NCI-H526 treated with DMSO at 0.1 percent for 48 hours (cell line): Measurements from ENCODE around the gene LRRN3.

ENCODE experiments used
- DNase-seq: peaks from one replicate; lab custom pipeline; 2025; lab: John Stamatoyannopoulos, UW

The LRRN3 gene

DNA sequence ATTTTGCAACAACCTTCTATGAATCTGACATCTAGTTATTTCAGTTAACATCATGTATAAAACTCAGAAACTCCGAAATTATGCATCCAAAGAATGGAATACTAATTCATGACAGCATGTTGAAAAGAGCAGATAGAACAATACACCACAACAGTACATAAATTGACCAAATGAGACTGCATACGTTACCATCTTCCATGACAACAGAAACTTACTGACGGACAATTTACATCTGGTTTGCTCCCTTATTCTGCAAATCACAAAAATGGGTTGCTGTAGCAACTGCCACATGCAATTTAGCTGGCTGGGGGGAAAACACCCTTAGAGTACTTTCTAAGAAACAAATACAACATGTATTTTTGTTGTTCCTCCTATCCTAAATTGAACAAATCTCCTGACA, 14.3 kb downstream of the LRRN3 start:
- DNase-seq = no peak

DNA sequence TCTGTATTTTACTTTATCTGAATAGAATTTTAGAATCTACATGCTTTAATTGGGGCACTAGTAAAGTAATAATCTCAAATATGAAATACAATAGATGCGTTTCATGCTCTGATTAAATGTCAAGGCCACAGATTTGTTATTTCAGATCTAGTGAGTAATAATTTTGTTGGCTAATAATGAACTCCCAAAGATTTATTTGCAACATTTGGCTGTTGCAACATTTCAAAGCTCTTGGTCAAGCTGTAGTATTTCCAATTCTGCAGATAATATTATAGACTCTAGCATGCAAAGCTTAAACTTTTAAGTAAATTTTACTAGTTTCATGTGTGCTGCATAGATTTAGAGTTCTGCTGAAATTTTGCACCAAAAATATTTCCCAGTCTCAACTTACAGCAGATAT, 16.7 kb downstream of the LRRN3 start:
- DNase-seq = no peak

DNA sequence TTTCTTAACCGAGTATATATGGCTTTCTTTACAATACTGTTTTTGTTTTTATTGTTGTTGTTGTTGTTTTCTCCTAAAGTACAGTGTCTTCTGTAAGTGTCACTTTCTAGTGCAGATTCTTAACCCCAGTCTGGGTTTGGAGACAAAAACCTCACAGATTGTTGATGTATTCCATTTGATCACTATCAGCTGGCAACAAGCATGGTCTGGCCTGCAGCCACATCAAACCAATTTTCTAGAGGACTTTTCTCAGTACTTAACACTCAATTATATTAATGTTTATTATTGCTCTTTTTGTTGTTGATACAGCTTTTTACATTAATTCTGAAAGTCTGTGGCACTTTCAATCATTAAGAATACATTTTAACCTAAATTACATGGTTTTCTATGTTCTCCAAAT, 17.1 kb downstream of the LRRN3 start:
- no peak for DNase-seq

DNA sequence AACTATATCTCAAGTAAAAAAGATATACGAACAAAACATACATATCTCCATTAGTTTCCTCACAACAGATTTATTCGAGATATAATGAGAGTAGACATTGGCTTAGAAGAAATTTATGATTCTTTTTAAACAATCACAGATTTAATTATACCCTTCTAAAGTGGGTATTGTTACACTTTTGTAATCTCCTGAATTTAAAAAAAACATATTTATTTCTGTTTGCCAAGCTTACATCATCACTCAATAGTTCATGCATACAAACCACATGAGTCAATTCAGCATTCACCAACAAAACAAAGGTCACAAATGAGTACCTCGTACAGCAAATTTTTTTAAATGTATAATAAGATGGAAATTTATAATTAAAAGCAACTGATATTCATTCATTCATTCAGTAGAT, 17.6 kb downstream of the LRRN3 start:
- DNase-seq = no peak

DNA sequence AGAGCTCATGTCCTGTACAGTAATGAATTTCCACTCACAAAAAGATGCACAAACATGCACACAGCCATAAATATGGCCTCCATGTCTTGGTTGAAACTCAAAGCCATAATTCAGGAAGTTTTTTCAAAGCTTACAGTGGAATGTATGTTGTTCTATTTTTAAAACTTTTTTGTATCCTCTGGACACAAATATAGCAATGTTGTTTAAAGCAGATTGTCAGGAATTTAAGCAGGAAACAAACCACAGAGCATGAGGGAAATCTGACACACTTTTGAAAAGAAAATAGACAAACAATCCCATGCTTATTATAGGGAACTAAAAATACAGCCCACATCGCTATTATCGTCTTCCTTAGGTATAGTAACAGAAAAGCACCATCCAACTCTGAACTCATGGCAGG, 21.5 kb downstream of the LRRN3 start:
- DNase-seq = no peak

DNA sequence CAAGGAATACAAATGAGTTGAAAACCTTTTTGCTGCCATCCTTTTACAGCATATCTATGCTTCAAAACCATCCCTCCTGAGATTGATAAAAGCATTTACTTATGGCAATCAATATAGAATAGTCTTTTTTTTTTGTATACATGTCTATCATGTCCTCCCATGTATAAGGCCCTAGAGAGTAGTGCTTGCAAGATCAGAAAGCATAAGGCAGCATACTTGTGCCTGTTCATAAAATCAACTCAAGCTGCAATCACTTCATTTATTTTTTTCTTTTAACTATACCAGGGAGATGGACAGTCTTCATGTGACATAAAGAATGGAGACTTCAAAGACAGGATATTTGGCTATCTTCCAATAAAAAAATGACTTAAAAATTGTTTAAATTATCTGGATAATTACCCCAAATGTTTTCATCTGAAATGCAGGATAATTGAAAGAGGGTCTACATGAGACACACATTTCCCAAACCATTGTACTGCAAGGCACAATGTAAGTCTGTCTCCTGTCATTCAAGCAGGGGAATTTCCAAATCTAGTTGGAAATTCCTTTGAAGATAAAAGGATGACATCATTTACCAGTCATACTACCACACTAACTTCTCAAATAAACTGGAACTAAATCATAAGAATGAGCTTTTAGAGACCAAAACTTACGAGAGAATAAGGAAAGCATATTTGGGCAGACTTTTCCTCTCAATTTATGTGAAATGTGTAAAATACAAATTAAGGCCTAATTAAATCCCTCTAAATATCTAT, 22.5 kb downstream of the LRRN3 start:
- DNase-seq = no peak

DNA sequence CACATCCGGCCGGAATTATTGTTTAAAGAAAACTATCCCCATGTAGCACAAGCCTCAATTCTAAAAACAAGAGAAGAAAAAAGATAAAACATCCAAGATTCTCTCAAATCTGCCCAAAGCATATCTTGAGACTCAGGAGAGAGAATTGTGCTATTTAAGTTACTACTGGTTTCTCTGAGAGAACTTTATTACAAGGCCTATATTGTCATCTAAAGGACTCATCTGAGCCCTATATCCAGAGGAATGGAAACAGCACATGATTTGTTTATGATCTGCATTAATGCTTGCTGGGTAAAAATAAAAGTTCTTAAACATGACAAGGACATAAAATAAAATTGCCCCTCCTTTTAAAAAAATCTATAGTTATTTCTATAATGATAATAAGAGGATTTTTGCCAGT, 25.0 kb downstream of the LRRN3 start:
- DNase-seq = no peak

DNA sequence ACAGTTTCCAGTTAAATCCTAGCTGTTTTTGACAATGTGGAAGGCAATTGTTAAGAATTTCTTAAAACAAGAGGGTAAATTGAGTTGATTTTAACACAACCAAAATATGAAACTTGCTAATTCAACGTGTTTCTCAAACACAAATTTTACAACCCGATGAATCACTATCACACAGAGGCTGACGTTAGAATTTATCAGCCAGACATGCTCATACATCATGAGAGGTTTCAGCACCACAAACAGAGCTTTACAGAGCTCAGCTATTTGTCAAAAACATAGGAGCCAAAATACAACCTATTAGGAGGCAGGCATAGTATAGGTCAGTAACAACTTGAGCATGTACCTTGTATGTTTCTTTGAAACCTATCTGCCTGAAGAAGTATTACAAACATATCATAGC, 36.1 kb downstream of the LRRN3 start:
- DNase-seq = peak; percentile 95

DNA sequence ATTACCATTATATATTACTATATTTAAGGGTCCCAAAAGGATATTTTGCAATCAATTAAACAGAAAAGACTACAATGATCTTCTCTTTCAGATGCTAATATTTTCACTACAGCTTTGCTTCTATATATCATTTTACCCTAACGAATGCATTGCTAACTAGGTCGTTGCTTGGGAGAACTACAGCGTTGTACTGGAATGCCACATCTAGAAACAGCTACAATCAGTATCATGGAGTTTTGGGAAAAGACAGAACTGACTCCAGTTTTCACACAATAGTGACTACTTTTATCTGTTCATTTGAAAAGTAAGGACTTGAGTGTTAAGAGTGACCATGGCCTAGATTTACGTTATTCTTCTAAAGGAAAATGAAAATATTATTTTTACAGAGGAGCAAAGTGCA, 38.5 kb downstream of the LRRN3 start:
- DNase-seq = no peak

DNA sequence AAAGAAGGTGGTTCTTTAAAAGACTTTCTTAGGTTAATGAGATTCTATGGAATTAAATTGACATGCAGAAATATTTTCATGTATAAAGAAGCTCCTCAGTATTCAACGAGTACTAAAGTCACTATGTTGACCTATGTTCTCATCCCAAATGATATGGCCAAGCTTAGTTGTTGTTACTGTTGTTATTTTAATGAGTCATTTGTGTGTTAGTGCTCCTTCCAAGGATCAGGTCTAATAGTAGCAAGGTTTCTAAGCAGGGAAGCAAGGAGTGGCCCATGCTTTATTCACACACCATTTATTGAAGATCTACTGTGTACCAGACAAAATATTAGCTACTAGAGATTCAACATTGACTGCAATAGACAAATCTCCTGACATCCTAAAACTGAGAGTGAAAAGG, 41.9 kb downstream of the LRRN3 start:
- no peak for DNase-seq

DNA sequence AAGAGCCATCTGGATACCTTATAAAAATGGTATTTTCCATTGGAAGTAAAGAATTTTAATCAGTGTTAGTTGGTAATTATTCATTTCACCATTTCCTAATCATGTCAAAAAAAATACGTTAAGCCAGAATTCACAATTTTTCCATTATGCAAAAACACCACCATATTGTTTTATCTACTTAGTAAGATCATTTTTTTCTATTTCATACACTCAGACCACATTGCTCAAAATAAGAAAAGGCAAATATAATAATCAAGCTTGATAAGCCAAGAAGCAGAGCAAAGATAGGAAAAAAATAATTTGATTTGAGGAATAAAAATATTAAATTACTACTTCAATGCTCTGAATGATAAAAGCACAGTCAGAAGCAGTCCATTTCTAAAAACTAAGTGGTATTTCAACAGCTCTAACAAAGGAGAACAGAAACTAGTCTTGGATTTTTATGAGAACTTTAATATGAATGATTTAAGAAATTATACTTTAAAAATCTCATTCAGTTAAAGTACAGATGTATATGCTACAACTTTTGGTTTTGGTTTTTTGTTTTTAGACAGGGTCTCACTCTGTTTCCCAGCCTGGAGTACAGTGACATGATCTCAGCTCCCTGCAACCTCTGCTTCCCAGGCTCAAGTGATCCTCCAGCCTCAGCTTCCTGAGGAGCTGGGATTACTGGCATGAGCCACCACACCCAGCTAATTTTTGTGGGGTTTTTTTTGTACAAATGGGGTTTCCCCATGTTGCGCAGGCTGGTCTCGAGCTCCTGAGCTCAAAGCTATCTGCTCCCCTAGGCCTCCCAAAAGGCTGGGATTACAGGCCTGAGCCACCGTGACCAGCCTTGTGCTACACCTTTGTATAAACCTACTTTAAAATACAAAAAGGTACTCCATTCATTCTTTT, 46.6 kb downstream of the LRRN3 start:
- DNase-seq = no peak

DNA sequence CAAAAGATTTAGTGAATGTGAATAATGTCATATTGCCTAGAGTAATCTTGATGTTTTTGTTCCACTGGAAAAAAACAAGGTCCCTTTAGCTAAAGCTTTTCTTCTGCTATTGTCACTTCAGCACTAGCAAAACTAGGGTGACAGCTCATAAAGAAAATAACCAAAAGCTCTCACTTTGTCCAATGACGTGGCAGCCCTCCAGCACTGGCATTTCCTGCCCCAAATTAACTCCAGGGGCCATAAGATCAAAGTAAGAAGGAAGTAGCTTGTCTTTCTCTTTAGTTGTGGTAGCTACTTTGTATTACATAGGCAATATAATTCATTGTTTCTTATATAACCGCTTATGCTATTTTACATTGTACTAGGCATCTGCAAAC, 47.3 kb downstream of the LRRN3 start:
- no peak for DNase-seq

DNA sequence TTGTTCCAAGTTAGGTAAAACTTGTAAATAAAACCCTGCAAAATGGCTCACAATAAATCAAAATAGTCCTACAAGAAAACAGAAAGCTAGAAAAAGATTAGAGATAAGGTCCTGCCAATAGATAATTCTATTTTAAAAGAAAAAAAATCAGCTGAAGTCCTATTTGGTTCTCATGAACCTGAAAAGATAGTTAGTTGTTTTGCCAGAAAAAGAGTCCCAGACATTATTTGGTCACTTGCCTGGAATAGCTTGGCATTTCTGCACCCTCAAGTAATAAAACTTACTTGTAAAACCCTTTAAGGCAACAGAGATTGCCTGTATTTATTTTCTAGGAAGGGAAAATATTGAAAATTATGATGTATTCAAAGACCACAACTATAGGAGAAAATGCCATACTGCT, 47.7 kb downstream of the LRRN3 start:
- no peak for DNase-seq

DNA sequence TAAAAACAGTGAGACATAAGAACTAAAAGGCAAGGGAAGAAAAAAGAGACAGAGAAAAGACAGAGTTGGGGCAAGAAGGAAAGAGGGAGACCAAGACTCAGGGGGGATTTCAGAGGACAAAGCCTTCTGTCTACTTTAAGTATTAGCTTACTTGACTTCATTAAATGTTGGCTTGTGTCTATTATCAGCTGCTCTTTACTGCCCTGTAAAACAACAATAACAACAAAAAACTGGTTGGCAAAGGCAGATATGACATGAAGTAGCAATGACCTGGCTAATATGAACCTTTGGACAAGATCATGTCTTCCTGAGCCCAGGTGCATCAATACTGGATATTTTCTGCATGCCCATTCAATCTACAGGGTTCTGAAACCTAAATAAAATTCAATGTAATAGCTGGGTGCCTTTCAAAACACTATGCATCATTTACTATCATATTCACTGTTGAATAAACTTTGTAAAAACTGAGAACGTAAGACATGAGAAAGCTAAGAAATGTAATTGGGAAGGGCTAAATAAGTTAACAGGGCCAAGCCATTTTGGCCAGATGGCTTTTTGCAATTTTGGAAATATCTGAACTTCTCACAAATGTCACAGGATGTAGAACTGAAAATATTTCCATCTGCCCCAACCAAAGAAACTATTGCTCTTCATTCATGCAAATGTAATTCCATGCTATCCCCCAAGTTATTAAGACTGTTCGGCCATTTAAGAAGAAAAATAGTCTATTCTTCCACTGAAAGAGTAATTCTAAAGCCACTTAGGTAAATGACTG, 49.4 kb downstream of the LRRN3 start:
- DNase-seq = no peak

DNA sequence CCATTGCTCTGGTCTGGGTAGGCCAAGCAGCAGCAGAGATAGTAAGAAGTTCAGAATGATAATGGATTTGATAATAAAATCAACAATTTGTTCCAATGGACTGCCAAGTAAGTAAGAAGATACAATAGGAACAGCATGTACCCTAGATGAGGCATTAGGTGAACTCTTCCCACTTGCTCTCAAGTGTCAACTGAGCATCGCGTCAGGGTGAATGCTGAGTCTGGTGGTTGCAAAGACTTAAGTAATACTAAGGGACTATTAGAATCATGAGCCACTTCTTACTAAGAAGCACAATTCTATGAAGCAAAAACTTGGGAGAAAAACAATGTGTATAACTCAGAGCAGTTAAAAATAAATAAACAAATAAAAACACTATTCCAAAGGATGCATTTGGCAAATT, 54.5 kb downstream of the LRRN3 start:
- DNase-seq = no peak

DNA sequence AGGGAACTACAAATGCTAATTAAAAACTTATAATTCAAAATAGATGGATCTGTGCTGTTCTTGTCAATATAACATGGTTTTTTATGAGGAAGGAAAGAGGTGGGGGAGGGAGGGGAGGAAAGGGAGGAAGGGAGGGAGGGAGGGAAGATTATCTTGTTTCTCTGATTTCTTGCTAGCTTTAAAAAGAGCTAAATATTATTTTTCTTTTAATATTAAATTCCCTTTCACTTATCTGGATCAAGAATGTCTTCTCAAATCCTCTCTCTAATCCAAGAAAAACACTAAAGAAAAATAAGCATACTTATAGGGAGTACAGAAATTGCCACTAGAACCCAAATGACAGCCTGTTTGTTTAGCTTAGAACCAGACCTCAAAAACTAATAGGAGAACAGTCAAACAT, 55.2 kb downstream of the LRRN3 start:
- no peak for DNase-seq

DNA sequence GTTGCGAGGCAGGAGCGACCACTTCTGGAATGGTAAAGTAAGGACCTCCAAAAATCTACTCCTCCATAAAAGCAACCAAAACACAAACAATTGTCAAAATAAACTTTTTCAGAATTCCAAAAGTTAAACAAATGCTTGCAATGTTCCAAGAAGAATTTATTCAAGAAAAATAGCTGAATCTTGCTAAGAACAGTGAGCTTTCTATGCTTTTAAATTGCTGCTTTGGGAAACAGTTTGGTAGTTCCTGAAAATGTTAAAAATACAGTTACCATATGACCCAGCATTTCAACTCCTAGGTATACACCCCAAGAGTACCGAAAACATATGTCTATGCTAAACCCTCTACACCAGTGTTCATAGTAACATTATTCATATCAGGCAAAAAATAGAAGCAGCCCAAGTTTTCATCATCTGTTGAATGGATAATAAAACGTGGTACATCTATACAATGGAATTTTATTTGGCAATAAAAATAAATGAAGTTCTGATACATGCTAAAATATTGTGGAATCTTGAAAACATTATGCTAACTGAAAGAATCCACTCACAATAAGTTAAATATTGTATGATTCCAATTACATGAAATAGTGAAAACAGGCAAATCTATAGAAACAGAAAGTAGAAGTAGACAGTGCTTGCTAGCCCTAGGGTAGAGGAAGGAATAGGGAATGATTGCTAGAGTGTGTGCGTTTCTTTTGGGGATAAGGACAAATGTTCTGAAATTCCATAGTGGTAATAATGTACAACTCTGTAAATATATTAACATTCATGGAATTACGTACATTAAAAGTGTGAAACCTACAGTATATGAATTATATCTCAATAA, 57.0 kb downstream of the LRRN3 start:
- DNase-seq = no peak

DNA sequence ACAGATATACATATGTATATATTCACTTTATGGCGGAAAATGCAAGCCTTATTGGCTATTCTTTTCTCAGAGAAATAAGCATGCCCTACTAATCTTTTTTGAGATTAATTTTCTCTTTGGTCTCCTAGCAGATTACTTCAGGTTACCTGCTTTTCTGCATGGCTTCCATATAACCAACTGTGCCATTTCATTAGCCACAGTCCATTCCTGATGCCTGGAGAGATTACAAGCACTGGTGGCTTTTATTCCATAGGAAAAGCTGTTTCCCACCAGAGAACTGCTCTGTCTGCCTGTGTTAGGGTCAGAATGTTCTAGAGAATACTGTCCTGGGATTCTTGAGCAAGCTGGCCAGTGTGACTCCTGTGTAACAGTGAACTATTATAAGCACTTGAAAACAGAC, 59.8 kb downstream of the LRRN3 start:
- no peak for DNase-seq

DNA sequence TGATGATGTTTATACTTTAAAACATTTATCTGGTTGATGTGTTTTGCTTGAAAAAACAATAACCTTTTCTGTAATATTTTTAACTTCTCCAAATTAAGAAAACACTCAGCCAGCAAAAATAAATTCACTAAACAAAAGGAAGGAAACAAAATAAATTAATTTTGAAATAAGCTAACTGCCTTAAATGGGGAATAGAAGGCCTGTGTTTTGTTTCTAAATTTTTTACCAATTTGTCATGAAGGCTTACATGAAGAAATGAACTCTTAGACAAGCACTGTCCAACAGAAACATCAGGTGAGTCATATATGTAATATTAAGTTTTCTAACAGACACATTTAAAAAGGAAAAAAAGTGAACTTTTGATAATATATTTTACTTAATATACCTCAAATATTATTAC, 68.5 kb downstream of the LRRN3 start:
- DNase-seq = no peak

DNA sequence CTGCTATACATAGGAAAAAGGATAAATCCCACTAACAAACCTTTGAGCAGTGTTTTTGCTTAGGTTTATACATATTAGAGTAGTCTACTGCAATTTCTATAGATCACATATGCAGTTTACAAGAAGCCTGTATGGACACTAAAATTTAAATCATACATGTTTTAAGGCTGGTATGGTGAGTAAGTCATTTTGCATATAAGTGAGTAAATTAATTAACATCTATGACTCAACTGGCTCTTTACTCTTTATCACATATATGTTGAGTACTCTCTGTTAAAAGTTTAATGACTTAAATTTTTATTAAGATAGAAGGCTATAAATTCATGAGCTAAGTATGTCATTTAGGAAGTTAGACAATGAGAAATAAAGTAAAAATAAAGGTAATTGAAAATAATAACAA, 69.4 kb downstream of the LRRN3 start:
- DNase-seq = no peak

DNA sequence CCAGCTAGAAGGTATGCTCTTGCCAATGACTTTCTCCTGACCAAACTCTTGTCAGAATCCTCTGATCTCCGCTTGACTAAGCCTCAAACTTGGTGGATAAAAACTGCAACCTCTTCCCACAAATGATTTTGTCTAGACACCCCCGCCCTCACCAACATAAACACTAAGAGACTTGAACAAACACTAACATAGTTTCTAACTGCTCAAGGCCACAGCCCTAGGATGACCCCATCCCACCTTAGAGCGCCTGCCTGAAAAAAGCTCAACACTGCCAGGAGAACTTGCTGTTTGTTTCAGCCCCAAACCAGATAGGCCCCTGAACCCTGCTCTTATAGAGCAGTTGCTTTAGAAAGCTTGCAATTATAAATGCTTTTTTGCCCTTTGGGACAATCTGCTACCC, 71.8 kb downstream of the LRRN3 start:
- no peak for DNase-seq

DNA sequence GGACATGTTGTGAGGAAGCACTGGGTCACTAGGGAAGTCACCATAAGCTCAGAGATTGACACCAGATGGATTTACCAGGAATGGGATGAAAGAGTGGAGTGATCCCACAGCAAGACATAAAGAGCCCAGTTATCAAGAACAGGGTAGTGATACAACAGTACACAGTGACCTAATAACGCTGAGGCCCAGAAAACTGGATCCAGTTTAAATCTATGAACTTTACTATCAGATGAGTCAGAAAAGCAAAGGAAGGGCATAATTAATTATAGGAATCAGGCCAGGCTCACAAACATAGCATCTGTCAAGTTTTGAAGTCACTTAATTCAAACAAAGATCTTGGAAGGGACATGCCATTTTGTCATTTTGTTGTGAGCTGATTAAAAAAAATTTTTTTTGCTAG, 73.5 kb downstream of the LRRN3 start:
- DNase-seq = no peak
